OCI-LY7 (cell line): Measurements from ENCODE around the gene BBC3.

Experiments used
- CTCF ChIP-seq: fragments of 200-600 bp; sonication (generic); conservative IDR thresholded peaks from 2 replicates; pipeline ENCODE4 v1.5.1; 2014; ENCODE audit warnings: mild to moderate bottlenecking, antibody characterized with exemption, low read length, moderate library complexity, mixed read lengths
- EZH2phosphoT487 ChIP-seq: fragments of 200-600 bp; sonication (generic); IDR thresholded peaks from 2 replicates; pipeline ENCODE4 v1.6.1; 2018; ENCODE audit warnings: low read depth, borderline replicate concordance, mild to moderate bottlenecking, mixed run types, antibody characterized with exemption, low read length, moderate library complexity, mixed read lengths

- TF ChIP-seq CTCF (no peak), EZH2phosphoT487 (no peak)
These were observed 26.6 kb upstream of the BBC3 start for GRCh38 chr19:47257411-47258169.
